Ovary (tissue), 3 donors: Measurements from ENCODE around the gene CD101.

Source experiments
- CTCF ChIP-seq, 3 donors: fragments of 450-650 bp in 2 of 3; fragments of 200-600 bp in 1 of 3; IDR thresholded peaks; one replicate each; pipeline versions ENCODE4 v1.5.1 to v1.8.0; 2016 to 2022; ENCODE audit warnings: antibody characterized with exemption in 3 of 3, mild to moderate bottlenecking in 1 of 3
- EP300 ChIP-seq: sonication (generic); formaldehyde crosslinking; IDR thresholded peaks from one replicate; pipeline ENCODE4 v1.6.1; 2017; ENCODE audit warnings: antibody characterized with exemption
- POLR2A ChIP-seq: fragments of 450-650 bp; IDR thresholded peaks from one replicate; pipeline ENCODE4 v1.6.1; 2017; ENCODE audit warnings: antibody characterized with exemption, mild to moderate bottlenecking, moderate library complexity
- donor health status: DM: no; HTN: no; CAD: no.

- TF ChIP-seq CTCF (IDR thresholded peaks at IDR 0.05) (no peak), POLR2A (no peak), EP300 (no peak)
These were observed 43.9 kb upstream of the CD101 start for GRCh38 chr1:116957646-116958045.
